Erythroblast (primary cell): Measurements from ENCODE around the gene ZIM2.
"Not testable (repeated sequence)": the region's sequence is repeated elsewhere in the genome, so short reads cannot be mapped to it uniquely, and the experiment has no call there.

Source experiments
- DNase-seq, 2 experiments: peaks; one replicate each; lab custom pipeline; 2025; lab: John Stamatoyannopoulos, UW
- GATA1 ChIP-seq: IDR thresholded peaks from 2 replicates; pipeline ENCODE4 v1.6.1; 2011; ENCODE audit warnings: low read depth, mild to moderate bottlenecking, control low read depth, low read length, moderate library complexity
- POLR2A ChIP-seq: IDR thresholded peaks from 2 replicates; pipeline ENCODE4 v1.6.1; 2011; ENCODE audit warnings: mild to moderate bottlenecking, low read length

ZIM2 gene

GRCh38 chr19:56858026-56858425 lies 17.5 kb upstream of the ZIM2 start:
- DNase-seq: no peak
- TF ChIP-seq POLR2A: no peak
- TF ChIP-seq GATA1: no peak

GRCh38 chr19:56856822-56857221 lies 16.3 kb upstream of the ZIM2 start:
- no peak for DNase-seq
- no peak for TF ChIP-seq POLR2A
- TF ChIP-seq GATA1: no peak

- not testable (repeated sequence) for DNase-seq
These were observed 11.8 kb upstream of the ZIM2 start for GRCh38 chr19:56852361-56852760.

GRCh38 chr19:56848166-56848565 lies 7.6 kb upstream of the ZIM2 start:
- no peak for DNase-seq
- TF ChIP-seq GATA1 (no peak), POLR2A (no peak)

- no peak for DNase-seq
- TF ChIP-seq GATA1: no peak
- TF ChIP-seq POLR2A: no peak
These were observed 1.9 kb upstream of the ZIM2 start for GRCh38 chr19:56842412-56842811.

- no peak for TF ChIP-seq GATA1
- no peak for TF ChIP-seq POLR2A
- DNase-seq: no peak
These were observed 642 bp upstream of the ZIM2 start for GRCh38 chr19:56841193-56841543.

- DNase-seq: peak; percentile 43 to 58
- no peak for TF ChIP-seq POLR2A
- no peak for TF ChIP-seq GATA1
These were observed 675 bp downstream of the ZIM2 start for GRCh38 chr19:56839652-56840450.

- TF ChIP-seq POLR2A (no peak), GATA1 (no peak)
- DNase-seq: peak; percentile 49 to 58
These were observed 1.4 kb downstream of the ZIM2 start for GRCh38 chr19:56838909-56839651.

- DNase-seq: peak; percentile 33 to 46
- TF ChIP-seq POLR2A: no peak
- no peak for TF ChIP-seq GATA1
These were observed 2.3 kb downstream of the ZIM2 start for GRCh38 chr19:56838024-56838908.

- TF ChIP-seq POLR2A (no peak), GATA1 (no peak)
- DNase-seq: peak; percentile 36 to 39
These were observed 3.0 kb downstream of the ZIM2 start for GRCh38 chr19:56837492-56838023.

- DNase-seq: no peak
- no peak for TF ChIP-seq GATA1
- TF ChIP-seq POLR2A: no peak
These were observed 3.5 kb downstream of the ZIM2 start for GRCh38 chr19:56837004-56837403.

- TF ChIP-seq POLR2A: no peak
- TF ChIP-seq GATA1: no peak
- no peak for DNase-seq
These were observed 4.5 kb downstream of the ZIM2 start for GRCh38 chr19:56836059-56836458.

GRCh38 chr19:56835401-56835800 lies 5.1 kb downstream of the ZIM2 start:
- no peak for DNase-seq
- TF ChIP-seq POLR2A (no peak), GATA1 (no peak)

- TF ChIP-seq GATA1 (no peak), POLR2A (no peak)
- no peak for DNase-seq
These were observed 5.8 kb downstream of the ZIM2 start for GRCh38 chr19:56834564-56835375.
